Muscle of arm (tissue), 12 donors: ENCODE measurements around the gene NTM. TPM values are rescaled to one million over a fixed set of nuclear protein-coding genes. Genes with fewer than 3 reads are reported as not detected.

ENCODE experiments used
- DNase-seq: peaks from one replicate; pipeline ENCODE4 v3.0.0-alpha.2; 2013
- polyA plus RNA-seq, 12 donors: library from polyadenylated mRNA; unstranded; fragments of 120-200 nt; gene quantifications; one replicate each; pipeline ENCODE4 v1.2.1, GENCODE V29; 2013; ENCODE audit not compliant: insufficient read length in 12 of 12

The NTM gene
- polyA plus RNA-seq, 12 donors, result 9.6 to 40.9 (median 22.3) TPM; not detected in 1

DNA sequence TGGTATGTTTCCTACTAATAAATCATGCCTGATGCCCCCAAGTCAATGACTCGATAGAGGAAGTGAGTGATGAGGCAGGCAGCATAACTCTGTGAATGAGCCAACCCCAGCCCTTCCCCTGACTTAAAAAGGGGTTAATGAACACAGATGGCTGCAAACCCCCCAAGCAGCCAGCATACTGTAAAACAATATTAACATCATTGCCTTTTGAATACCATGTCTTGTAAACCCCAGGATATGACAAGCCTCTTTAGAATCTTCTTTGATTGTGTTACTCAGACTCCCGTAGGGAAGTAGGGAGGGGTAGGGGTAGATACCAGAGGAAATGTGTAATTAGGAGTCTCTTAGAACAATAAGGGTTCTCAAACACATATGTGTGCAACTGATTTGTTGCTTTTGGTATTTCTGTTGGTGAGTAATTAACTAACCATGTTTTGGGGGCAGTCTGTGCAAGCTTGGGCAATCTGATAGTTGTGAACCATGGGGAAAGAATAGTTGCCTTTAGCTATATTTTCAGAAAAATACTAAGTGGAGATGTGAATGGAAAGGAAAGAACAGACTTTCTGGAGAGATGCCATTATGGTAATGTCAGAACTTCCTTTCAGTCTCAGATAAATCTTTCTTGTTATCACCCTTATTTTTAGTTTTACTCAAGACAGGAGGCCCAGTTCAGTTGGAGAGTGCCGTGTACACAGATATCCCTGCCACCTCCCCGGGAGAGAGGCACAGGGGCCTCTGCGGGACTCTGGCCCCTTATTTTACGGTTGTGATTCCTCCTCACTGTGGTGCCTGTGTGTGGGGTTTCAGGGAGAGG is 701.8 kb downstream of the NTM start:
- DNase-seq, result peak; percentile 47

DNA sequence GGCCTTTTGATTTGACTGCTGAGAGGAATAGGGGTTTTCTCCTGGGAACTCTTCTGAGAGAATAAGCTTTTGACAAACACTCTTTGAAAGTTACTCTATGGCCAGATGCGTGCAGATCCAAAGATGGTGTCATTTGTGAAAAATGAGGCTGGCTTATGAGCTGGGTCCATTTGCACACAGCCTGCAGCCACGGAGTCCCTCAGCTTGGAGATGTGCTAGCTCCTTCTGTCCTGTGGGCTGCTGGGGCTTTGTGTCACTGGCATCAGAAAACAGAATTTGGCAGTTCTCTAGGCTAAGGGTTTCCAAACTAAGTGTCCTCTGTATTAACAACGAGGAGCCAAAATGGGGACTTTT is 702.4 kb downstream of the NTM start:
- peak; percentile 44 for DNase-seq

DNA sequence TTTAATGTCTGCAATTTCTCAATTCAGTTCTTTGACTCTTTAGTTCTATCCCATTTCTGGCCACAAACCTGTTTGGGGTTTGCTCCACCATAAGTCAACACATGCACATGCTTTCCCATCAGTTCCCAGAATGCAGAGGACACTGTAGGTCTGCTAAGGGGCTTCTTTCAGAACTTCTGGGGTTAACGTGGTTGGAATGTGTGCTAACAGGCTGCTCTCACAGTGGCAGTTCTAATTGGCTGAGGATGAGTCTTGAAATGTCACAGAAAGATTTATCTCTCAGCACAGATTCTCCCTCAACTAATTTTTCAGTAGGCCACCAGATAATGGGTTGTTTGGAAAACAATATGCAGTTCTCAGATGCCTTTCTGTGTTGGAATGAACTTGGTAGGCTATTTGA is 703.4 kb downstream of the NTM start:
- DNase-seq, result no peak

GRCh38 chr11:132075447-132075846 is 705.0 kb downstream of the NTM start:
- no peak for DNase-seq

GRCh38 chr11:132077416-132077815 is 707.0 kb downstream of the NTM start:
- DNase-seq, result no peak

- no peak for DNase-seq
Measured at GRCh38 chr11:132078264-132079076, 708.1 kb downstream of the NTM start.

DNA sequence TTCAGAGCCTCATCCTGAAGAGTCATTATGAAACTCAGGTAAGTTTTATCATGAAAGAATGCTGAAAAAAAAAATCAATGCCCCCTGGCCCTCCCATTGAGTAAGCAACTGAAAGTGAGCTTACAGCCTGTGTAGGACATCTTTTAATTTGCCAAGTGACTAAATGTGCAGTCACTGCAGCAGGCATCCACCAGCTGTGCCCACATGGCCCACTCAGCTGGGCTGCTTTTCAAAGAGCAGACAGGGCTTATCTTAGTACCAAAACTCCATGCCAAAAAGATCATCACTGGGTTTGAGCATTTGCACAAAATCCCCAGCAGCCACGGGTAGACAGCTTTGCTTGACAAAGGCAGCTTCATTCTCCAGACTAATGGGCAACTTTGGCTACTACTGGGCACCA is 709.7 kb downstream of the NTM start:
- no peak for DNase-seq

GRCh38 chr11:132082566-132082965 is 712.2 kb downstream of the NTM start:
- no peak for DNase-seq

DNA sequence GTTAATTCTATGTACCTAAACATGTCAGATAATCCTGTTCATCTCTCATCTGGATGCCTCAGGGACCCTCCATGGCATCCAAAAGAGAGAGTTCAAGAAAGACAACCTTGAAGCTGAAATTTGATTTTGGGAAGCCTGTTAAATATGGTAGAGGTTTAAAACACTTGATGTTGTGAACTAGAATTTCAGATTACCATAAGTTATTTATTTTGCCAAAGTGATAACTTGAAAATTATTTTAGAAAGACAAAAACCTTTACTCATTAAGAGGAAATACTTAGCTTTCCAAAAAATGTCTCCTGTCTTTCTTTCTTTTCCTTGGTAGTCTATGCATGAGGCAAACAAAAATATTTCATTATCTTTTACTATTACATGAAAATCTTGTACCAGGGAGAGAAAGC is 714.0 kb downstream of the NTM start:
- no peak for DNase-seq

GRCh38 chr11:132087148-132087547 is 716.7 kb downstream of the NTM start:
- DNase-seq, result no peak

DNA sequence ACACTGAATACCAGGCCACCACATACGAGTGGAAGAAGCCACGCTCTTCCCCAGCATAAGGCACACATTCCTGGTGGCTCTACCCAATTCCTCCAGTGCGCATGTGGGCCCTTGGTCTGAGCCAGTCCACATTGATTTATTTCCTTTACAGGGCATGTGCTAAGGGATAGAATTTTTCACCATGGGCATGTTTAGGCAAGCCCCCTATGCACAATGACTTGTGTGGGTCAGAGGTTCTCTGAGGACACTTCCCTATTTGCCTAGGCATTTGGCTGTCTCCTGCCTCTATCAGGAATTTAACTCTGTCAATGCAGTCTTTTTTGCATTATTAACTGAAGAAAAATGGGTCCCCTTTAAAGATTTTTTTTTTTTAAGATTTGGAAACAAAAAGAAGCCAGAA is 718.1 kb downstream of the NTM start:
- no peak for DNase-seq

- DNase-seq, result no peak
Measured at GRCh38 chr11:132093536-132094259, 723.3 kb downstream of the NTM start.

DNA sequence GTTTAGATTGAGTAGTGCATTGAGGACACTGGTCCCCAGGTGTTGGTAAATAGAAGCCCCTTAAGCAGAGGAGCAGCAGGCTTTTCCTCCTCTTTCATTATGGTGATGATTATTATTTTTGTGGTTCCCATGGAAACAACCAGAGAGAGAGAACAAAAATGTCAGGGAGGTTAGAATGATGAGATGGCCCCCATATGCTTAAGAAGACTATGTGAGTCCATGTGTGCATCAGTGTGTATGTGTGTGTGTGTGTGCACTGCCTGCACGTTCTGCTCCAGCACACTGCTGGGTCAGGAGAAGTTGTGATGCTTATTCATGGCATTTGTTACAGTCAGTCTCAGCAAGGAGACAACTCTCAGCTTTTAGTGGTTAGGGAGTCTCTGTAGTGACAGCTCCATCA is 724.2 kb downstream of the NTM start:
- DNase-seq, result no peak

- DNase-seq, result no peak
Measured at GRCh38 chr11:132095230-132096131, 725.1 kb downstream of the NTM start.

DNA sequence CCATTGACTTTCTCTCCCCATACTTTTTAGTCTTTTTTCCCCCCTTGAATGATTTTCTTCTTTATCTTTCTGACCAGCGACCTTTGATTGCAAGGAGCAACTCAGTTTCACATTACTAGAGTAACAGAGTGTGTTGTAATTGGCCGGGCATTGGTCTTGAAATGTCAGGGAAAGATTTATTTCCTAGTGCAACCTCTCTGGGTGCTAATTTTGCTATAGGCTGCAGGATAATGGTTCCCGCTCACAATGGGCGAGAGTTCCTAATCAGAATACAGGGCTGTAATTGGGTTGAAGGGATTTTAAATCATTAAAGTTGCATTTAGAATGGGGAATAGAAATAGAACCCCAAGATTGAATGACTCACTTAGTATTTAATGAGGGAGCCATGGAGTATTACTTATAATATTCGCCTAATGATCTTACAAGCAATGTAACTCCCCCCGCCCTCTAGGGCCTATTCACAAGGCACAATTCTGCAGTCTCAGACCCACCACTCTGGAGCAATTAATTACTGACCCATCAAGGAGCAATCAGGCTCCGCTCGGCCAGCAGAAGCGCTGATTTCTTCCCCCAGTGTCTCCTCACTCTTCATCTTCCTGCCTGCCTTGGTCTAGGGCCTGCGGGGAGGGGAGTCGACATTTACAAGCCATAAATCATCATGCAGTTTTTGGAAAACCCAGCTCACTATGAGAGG is 725.9 kb downstream of the NTM start:
- no peak for DNase-seq

- DNase-seq, result no peak
Measured at GRCh38 chr11:132099692-132100091, 729.3 kb downstream of the NTM start.

DNA sequence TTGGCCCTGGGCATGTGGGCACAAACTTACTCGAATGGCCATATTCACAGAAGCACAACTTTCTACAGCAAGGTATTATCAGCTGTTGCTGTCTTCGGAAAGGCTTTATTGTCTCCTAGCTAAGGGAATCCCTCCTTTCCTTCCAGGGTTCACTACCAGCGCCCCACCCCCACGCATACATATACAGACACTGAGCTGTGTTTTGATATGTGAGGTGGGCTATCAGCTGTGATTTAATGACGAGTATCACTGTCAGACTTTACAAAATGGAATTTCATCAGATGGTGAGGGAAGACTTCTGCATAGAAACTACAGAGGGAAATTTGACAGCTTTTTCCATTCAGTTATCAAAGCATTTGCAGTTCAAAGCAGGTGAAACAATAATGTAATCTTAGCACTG is 730.2 kb downstream of the NTM start:
- DNase-seq, result no peak

GRCh38 chr11:132101881-132102280 is 731.5 kb downstream of the NTM start:
- no peak for DNase-seq

- DNase-seq, result no peak
Measured at GRCh38 chr11:132103021-132103420, 732.6 kb downstream of the NTM start.

DNA sequence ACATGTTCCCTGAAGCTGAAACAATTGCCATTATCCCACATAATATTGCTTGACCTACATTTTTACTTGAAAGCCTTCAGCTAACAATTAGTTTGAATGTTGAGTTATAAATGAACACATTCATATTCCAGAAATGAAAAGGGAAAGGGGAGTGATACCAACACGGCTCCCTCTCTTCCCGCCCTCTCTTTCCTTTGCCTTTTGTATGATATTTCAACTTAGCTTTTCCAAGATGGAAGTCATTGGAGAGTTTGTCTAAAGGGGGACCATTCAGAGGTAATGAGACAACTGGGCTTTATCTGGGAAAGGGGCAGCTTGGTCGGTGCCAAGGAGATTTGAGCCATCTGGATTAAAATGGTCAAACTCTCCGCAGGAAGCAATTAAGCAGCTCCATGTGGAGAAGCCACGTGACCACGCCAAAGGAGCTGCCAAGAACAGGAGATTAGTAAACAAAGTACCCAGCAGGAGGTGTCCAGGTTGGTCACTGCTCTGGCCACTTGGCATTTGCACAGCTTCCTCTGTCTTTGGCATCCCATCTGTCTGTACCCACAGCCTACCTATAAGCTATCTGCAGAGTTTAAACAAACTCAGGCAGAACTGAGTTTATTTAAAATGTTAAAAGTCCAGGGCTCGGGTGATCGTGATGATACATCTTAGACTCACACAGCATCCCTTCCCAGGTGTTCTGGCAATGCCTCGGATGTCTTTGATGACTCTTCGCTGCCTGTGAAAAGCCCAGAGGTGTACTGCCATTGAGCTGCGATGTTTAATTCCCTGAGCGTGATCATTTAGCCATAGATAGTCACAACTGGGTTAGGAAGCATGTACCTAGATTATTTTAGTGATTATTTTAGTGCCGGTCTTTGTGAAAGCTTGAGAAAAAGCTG is 735.9 kb downstream of the NTM start:
- no peak for DNase-seq
